C1 segment of cervical spinal cord (tissue), 14 donors: Measurements from ENCODE around the gene EPS8L1.
A peak's percentile ranks its signal among the peaks of the same experiment; 100 is the strongest.
"Not testable (repeated sequence)": the region's sequence is repeated elsewhere in the genome, so short reads cannot be mapped to it uniquely, and the experiment has no call there.

Experiments used
- DNase-seq, 14 donors: peaks; one replicate each; lab custom pipeline; 2025; lab: John Stamatoyannopoulos, UW

The EPS8L1 gene

GRCh38 chr19:55050749-55051532 is 24.7 kb upstream of the EPS8L1 start:
- no peak for DNase-seq

DNA sequence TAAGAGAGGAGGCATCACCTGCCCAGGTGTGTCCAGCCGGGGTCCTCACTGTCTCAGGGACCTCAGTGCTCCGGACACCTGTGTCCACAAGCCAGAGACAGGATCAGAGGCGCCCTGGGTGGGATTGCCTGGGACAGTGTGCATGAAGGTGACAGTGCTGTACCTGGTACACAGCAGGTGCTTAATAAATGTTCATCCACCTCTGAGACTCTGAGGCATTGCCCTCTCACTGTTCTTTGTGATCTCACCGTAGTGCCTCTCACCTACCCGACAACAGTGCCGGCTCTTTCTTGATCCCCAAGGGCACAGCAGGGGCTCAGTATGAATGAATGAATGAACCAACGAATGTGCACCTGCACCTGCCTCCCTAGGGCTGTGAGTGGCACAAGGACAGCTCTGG is 21.9 kb upstream of the EPS8L1 start:
- DNase-seq, result no peak

DNA sequence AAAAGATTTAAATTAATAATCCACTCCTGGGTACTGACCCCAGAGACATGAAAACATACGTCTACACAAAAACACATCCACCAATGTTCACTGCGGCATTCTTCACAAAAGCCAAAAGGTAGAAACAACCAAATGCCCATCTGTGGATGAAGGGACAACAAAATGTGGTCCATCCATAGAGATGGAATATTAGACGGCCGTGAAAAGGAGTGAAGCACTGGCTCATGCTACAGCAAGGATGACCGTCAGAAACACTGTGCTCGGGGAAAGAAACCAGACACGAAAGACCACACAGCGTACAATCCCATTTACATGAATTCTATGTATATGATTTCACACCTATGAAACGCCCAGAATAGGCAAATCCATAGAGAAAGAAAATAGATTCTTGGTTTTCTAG is 18.8 kb upstream of the EPS8L1 start:
- DNase-seq, result no peak

DNA sequence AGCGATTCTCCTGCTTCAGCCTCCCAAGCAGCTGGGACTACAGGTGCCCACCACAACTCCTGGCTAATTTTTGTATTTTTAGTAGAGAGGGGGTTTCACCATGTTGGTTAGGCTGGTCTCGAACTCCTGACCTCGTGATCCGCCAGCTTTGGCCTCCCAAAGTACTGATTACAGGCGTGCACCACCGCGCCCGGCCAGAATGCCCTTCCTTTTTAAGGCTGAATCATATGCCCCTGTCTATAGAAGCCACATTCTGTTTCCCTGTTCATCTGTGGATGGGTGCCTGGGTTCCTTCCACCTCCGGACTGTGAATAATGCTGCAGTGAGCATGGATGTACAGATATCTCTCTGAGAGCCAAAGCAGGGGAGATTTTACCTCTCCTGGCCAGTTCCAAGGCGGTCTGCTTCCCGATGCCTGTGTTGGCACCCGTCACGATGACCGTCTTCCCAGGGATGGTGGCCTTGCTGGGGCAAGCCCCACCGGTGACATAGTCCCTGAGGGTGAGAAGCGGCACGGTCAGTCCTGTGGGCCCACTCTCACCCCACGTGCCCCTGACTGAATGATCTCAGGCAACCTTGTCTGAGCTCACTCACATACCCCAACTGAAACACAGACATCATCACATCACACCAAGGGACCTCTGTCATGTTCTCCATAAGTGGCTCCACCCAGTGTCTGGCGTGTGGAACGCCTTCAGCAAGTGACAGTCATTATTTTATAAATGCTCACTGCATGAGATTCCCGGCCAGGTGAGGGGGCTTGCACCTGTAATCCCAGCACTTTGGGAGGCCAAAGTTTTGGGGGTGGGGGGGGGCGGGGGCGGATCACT is 16.7 kb upstream of the EPS8L1 start:
- no peak for DNase-seq

- DNase-seq, result not testable (repeated sequence)
Observed at GRCh38 chr19:55060287-55060686, 15.4 kb upstream of the EPS8L1 start.

DNA sequence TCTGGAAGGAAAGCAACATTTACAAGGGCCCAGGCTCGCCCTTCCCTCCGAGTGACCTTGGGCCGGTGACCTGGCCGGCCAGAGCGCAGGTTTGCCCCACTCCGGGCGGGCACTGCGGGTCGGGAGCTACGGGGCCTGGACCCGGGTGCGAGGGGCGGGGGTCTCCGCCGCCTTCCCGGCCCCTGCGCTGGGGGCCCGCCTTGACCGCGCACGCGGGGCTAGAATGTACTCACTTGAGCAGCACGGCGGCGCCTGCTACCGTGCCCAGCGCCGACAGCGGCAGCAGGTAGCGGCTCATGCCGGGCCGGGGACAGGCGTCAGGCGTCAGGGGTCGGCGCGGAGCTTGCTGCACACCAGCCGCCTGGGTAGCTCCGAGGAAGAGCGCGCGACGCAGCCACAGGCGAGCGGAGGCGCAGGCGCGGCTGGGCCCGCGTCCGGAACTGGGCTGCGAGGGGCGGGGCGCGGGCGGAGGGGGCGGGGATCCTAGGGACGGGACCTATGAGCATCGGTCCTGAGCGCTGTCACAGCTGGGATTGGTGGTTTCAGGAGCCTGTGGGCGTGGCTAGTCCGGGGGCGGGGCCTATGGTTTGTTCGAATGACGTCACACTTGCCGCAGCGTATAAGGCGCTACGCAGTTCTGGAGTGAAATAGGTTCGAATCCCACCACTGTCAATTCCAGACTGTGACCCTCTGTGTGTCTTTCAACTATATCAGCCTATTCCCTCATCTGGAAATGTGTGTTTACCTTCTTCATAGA is 12.8 kb upstream of the EPS8L1 start, which contains the start of gene RDH13:
Gene RDH13, minus strand, starts transcription at position 414 of the 757 bp plus-strand sequence. Its CDS starts 116 bp downstream, at position 298.
- peak; percentile 31 to 88 (median 78) for DNase-seq

DNA sequence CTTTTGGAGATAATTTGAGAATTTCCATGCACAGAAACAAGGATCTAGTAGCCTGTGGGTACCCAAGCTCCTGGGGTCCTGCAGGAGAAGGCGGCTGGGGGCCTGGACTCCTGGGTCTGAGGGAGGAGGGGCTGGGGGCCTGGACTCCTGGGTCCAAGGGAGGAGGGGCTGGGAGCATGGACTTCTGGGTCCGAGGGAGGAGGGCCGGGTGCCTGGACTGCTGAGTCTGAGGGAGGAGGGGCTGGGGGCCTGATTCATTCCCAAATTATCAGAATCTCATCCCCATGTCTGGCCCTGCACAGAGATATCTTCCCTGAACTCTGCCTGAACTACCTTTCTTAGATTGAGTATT is 12.2 kb upstream of the EPS8L1 start:
- DNase-seq, result no peak

GRCh38 chr19:55065516-55065915 is 10.2 kb upstream of the EPS8L1 start:
- DNase-seq, result not testable (repeated sequence)

GRCh38 chr19:55066107-55066709 is 9.5 kb upstream of the EPS8L1 start:
- DNase-seq, result no peak

DNA sequence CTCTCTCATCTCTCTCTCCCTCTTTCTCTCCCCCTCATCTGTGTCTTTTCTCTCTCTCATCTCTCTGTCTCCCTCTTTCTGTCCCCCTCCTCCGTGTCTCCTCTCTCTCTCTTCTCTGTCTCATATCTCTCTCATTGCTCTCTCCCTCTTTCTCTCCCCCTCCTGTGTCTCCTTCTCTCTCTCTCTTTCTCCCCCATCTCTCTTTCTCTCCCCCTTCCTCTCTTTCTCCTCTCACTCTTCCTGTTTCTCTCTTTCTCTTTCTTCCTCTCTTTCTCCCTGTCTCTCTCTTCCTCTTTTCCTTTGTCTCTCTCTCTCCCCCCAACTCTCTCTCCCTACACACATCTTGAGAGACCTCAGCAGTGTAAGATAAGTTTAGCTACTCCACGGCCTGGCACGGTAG is 7.8 kb upstream of the EPS8L1 start:
- DNase-seq, result no peak

- DNase-seq, result no peak
Observed at GRCh38 chr19:55068950-55069864, 6.5 kb upstream of the EPS8L1 start.

DNA sequence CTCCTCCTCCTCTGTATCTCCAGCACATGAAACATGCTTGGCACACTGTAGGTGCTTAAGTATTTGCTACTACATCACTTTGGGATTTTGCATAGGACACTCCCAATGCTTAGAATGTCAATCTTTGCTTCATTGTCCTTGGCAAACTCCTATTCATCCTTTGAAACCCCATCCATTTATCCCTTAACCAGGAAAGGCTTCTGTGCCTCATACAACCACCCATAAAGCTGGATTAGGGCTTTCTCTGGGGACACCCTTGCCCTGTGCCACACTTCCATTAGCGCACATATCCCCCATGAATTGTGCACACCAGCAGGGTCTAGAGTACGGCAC is 5.8 kb upstream of the EPS8L1 start:
- no peak for DNase-seq

- DNase-seq, result no peak
Observed at GRCh38 chr19:55070466-55071128, 5.1 kb upstream of the EPS8L1 start.

- DNase-seq, result no peak
Observed at GRCh38 chr19:55071129-55071502, 4.6 kb upstream of the EPS8L1 start.

- no peak for DNase-seq
Observed at GRCh38 chr19:55071913-55072312, 3.8 kb upstream of the EPS8L1 start.

- no peak for DNase-seq
Observed at GRCh38 chr19:55076321-55076720, 652 bp downstream of the EPS8L1 start.

- no peak for DNase-seq
Observed at GRCh38 chr19:55077106-55077505, 1.4 kb downstream of the EPS8L1 start.

- no peak for DNase-seq
Observed at GRCh38 chr19:55078996-55079395, 3.3 kb downstream of the EPS8L1 start.

- DNase-seq, result no peak
Observed at GRCh38 chr19:55079400-55080038, 3.9 kb downstream of the EPS8L1 start.
